Measurements from ENCODE around the gene BCLAF1. TPM values are rescaled to one million over a fixed set of nuclear protein-coding genes. Genes with fewer than 3 reads are reported as not detected.

BCLAF1 gene
- total and polyA plus RNA-seq, 9 of the 15 experiments (the other 6 are each of a cell fraction or from before 2014, with no cell fraction given), result 65.4 to 286 (median 165) TPM

DNA sequence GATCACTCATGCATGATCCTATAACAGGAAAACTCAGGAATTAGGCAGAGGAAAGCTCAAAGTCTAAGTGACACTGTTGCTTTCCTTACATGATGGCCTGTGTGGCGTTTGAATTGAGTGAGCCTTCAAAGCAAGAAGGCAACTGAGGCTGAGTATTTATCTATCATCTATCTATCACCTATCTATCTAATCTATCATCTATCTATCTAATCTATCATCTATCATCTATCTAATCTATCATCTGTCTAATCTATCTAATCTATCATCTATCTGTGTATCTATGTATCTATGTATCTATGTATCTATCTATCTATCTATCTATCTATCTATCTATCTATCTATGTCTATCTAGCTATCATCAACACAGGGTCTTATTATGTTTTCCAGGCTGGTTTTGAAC is 41.8 kb upstream of the BCLAF1 start:
- FAIRE-seq, result no peak
- H3K27me3 ChIP-seq (ENCODE audit: control insufficient read depth in 2 of 2, insufficient read depth in 2 of 2, low read length in 2 of 2), result peaks cover 0 to 24% of the 10 kb centered on the region in 2 experiments; a peak in 4 of 5 replicates
- ATAC-seq, result no peak
- no TSS peak for BruUV-seq (replicated peaks)
- in situ Hi-C loops (cut with MboI), result loop anchor here (25.0 kb wide), 1 partner anchor 206 kb away; no protein-coding TSS in a partner anchor
- ChIA-PET POLR2A (interaction anchor here (3.5 to 4.0 kb wide), 2 partner anchors 9 to 41 kb away, joined by 16 to 18 read pairs; partner anchors contain the start of gene BCLAF1), CTCF (ENCODE audit: low intra/inter-chr PET ratio) (no interaction called here)
- H3K9me3 ChIP-seq (replicated peaks; ENCODE audit: control insufficient read depth, insufficient read depth, low read depth, low read length), result no peaks in the 10 kb centered on the region
- no peaks in the 10 kb centered on the region for H3K9me1 ChIP-seq (ENCODE audit: control insufficient read depth, insufficient read depth, low read length)
- no peak overlapping the region for H3K4me3 ChIP-seq
- H3K9ac ChIP-seq (ENCODE audit: insufficient read depth in 1 of 2, low read depth in 2 of 2, low read length in 2 of 2), result no peak overlapping the region
- 0% methylated on average over 1 of the region's 1 CpG for WGBS (ENCODE audit: insufficient coverage, low coverage, missing lambda C conversion rate)
- no peaks in the 10 kb centered on the region for H4K20me1 ChIP-seq (replicated peaks; ENCODE audit: control insufficient read depth, insufficient read depth, low read length)
- H3K79me2 ChIP-seq (ENCODE audit: control insufficient read depth, insufficient read depth, low read length), result no peaks in the 10 kb centered on the region
- H3K27ac ChIP-seq (ENCODE audit: extremely low read depth, low read depth, low read length), result no peak overlapping the region
- H2AFZ ChIP-seq (ENCODE audit: low read depth, low read length), result no peak overlapping the region
- DNase-seq (ENCODE audit: extremely low read depth in 1 of 4, low spot score in 3 of 4), result no peak
- no peak overlapping the region for H3K4me2 ChIP-seq (ENCODE audit: insufficient read depth, low read length)
- H3K36me3 ChIP-seq (ENCODE audit: control insufficient read depth, insufficient read depth, low read length), result no peaks in the 10 kb centered on the region
- intact Hi-C loops (cut with micrococcal nuclease), result no loop called here
- peaks cover 11 to 21% of the 10 kb centered on the region in 2 experiments; a peak in 4 of 5 replicates for H3K4me1 ChIP-seq (replicated peaks in 1 of 2; ENCODE audit: control insufficient read depth in 2 of 2, insufficient read depth in 2 of 2, low read length in 2 of 2)
- TF ChIP-seq GATAD2A (IDR thresholded peaks at IDR 0.05), result peak; percentile 57; the same call in 1 of the 2 replicates
- no peak for TF ChIP-seq CC2D1A (IDR thresholded peaks at IDR 0.05)
- peak; percentile 31; the same call in 1 of the 2 replicates for TF ChIP-seq NR2C1 (IDR thresholded peaks at IDR 0.05)
- TF ChIP-seq NR2C1 (tag; IDR thresholded peaks at IDR 0.05), result no peak
- 0 out of 2 replicates have a peak, but pooled peaks have one; percentile 16 for TF ChIP-seq DPF2 (IDR thresholded peaks at IDR 0.05)
- peak; percentile 33; the same call in 1 of the 2 replicates for TF ChIP-seq ARID1B (IDR thresholded peaks at IDR 0.05)
- TF ChIP-seq HDAC2 (IDR thresholded peaks at IDR 0.05), result peak; percentile 77; the same call in 1 of the 2 replicates
- TF ChIP-seq TRIM24 (IDR thresholded peaks at IDR 0.05), result peak; percentile 42 to 74; a peak in 3 of 4 replicates
- TF ChIP-seq GATAD2B (IDR thresholded peaks at IDR 0.05; ENCODE audit: borderline replicate concordance), result peak; percentile 100
- no peak for TF ChIP-seq NBN (IDR thresholded peaks at IDR 0.05; ENCODE audit: low read depth)
- peak; percentile 98 for TF ChIP-seq DACH1 (IDR thresholded peaks at IDR 0.05; ENCODE audit: partially characterized antibody)
- TF ChIP-seq ZC3H11A (IDR thresholded peaks at IDR 0.05; ENCODE audit: low read depth, low read length), result peak; percentile 95; the same call in 1 of the 2 replicates
- 0 out of 4 replicates have a peak, but pooled peaks of 1 of the 2 experiments have one; percentile 46 for TF ChIP-seq ARNT (IDR thresholded peaks at IDR 0.05)
- TF ChIP-seq GATA2 (CRISPR knock-in tag; IDR thresholded peaks at IDR 0.05), result peak; percentile 87
- peak; percentile 72; the same call in 1 of the 2 replicates for TF ChIP-seq THRAP3 (IDR thresholded peaks at IDR 0.05; ENCODE audit: borderline replicate concordance)
- TF ChIP-seq HDAC3 (IDR thresholded peaks at IDR 0.05; ENCODE audit: borderline replicate concordance, partially characterized antibody), result no peak
- TF ChIP-seq HDAC1 (IDR thresholded peaks at IDR 0.05), result peak in 1 of 2 experiments; percentile 63; a peak in 2 of 4 replicates
- peak; percentile 86 for TF ChIP-seq CREBBP (IDR thresholded peaks at IDR 0.05; ENCODE audit: low read depth, low read length)
- no peak for TF ChIP-seq KLF16 (IDR thresholded peaks at IDR 0.05)
- TF ChIP-seq BCOR (IDR thresholded peaks at IDR 0.05), result peak; percentile 87
- TF ChIP-seq TSHZ1 (CRISPR knock-in tag; IDR thresholded peaks at IDR 0.05), result no peak
- no peak for TF ChIP-seq NCOA2 (IDR thresholded peaks at IDR 0.05; ENCODE audit: partially characterized antibody in 2 of 2)
- TF ChIP-seq ZBTB2 (IDR thresholded peaks at IDR 0.05), result peak; percentile 93
